H9 (cell line): Measurements from ENCODE around the gene ARL11. TPM values are rescaled to one million over a fixed set of nuclear protein-coding genes. Genes with fewer than 3 reads are reported as not detected.

Source experiments
- DNase-seq: peaks from one replicate; pipeline ENCODE4 v3.0.0-alpha.2; 2017
- H2AFZ ChIP-seq: one replicate; pipeline ENCODE4 v1.6.1; 2013; ENCODE audit warnings: mild to moderate bottlenecking, low read length, control low read depth, moderate library complexity
- H2AK5ac ChIP-seq: 2 replicates; pipeline ENCODE4 v1.6.1; 2013; ENCODE audit warnings: low read length, control low read depth, mixed read lengths; ENCODE audit not compliant: insufficient read length
- H2BK120ac ChIP-seq: one replicate; pipeline ENCODE4 v1.6.1; 2013; ENCODE audit warnings: low read depth, mild to moderate bottlenecking, low read length, control low read depth, inconsistent platforms; ENCODE audit not compliant: poor library complexity, severe bottlenecking
- H2BK12ac ChIP-seq: 2 replicates; pipeline ENCODE4 v1.6.1; 2013; ENCODE audit warnings: low read length, control low read depth, mixed read lengths, low read depth; ENCODE audit not compliant: insufficient read length
- H2BK15ac ChIP-seq: 2 replicates; pipeline ENCODE4 v1.6.1; 2013; ENCODE audit warnings: low read depth, low read length, control low read depth
- H2BK20ac ChIP-seq: one replicate; pipeline ENCODE4 v1.6.1; 2013; ENCODE audit warnings: low read depth, mild to moderate bottlenecking, low read length, control low read depth, inconsistent platforms; ENCODE audit not compliant: poor library complexity, severe bottlenecking
- H2BK5ac ChIP-seq: 2 replicates; pipeline ENCODE4 v1.6.1; 2013; ENCODE audit warnings: low read length, control low read depth, mixed read lengths; ENCODE audit not compliant: insufficient read length
- H3K14ac ChIP-seq: 2 replicates; pipeline ENCODE4 v1.6.1; 2013; ENCODE audit warnings: low read length, control low read depth; ENCODE audit not compliant: insufficient read depth
- H3K18ac ChIP-seq: 2 replicates; pipeline ENCODE4 v1.6.1; 2013; ENCODE audit warnings: low read depth, mild to moderate bottlenecking, mixed read lengths, low read length, control low read depth; ENCODE audit not compliant: insufficient read length
- H3K23ac ChIP-seq: 2 replicates; pipeline ENCODE4 v1.6.1; 2013; ENCODE audit warnings: low read length, control low read depth, mixed read lengths, low read depth; ENCODE audit not compliant: insufficient read length
- H3K23me2 ChIP-seq: 2 replicates; pipeline ENCODE4 v1.6.1; 2013; ENCODE audit warnings: low read depth, mild to moderate bottlenecking, mixed read lengths, low read length, control low read depth; ENCODE audit not compliant: insufficient read length, poor library complexity, severe bottlenecking
- H3K27ac ChIP-seq: 2 replicates; pipeline ENCODE4 v1.5.1; 2013; ENCODE audit warnings: low read length, control low read depth, mixed read lengths, low read depth; ENCODE audit not compliant: insufficient read length
- H3K27me3 ChIP-seq: 2 replicates; pipeline ENCODE4 v1.6.1; 2013; ENCODE audit warnings: low read length, control low read depth, inconsistent platforms; ENCODE audit not compliant: insufficient read depth
- H3K4ac ChIP-seq: 2 replicates; pipeline ENCODE4 v1.6.1; 2013; ENCODE audit warnings: low read depth, mild to moderate bottlenecking, control low read depth, inconsistent platforms, low read length, moderate library complexity
- H3K4me1 ChIP-seq: 2 replicates; pipeline ENCODE4 v1.6.1; 2013; ENCODE audit warnings: low read length, control low read depth, inconsistent platforms; ENCODE audit not compliant: insufficient read depth
- H3K4me2 ChIP-seq: 2 replicates; pipeline ENCODE4 v1.6.1; 2013; ENCODE audit warnings: low read length, control low read depth, mixed read lengths; ENCODE audit not compliant: insufficient read length, insufficient read depth
- H3K56ac ChIP-seq: 2 replicates; pipeline ENCODE4 v1.6.1; 2013; ENCODE audit warnings: low read depth, mild to moderate bottlenecking, mixed read lengths, low read length, control low read depth; ENCODE audit not compliant: insufficient read length
- H3K79me1 ChIP-seq: 2 replicates; pipeline ENCODE4 v1.6.1; 2013; ENCODE audit warnings: low read depth, mild to moderate bottlenecking, moderate library complexity, low read length, control low read depth, inconsistent platforms; ENCODE audit not compliant: insufficient read depth, poor library complexity, severe bottlenecking
- H3K79me2 ChIP-seq: 2 replicates; pipeline ENCODE4 v1.6.1; 2013; ENCODE audit warnings: low read length, control low read depth, inconsistent platforms; ENCODE audit not compliant: insufficient read depth
- H3K9ac ChIP-seq: 2 replicates; pipeline ENCODE4 v1.6.1; 2013; ENCODE audit warnings: low read length, control low read depth, mixed read lengths; ENCODE audit not compliant: insufficient read length; ENCODE audit errors: extremely low read depth
- H3K9me3 ChIP-seq: one replicate; pipeline ENCODE4 v1.6.1; 2013; ENCODE audit warnings: low read depth, low read length, inconsistent platforms; ENCODE audit not compliant: control insufficient read depth
- H3T11ph ChIP-seq: one replicate; pipeline ENCODE4 v1.6.1; 2013; ENCODE audit warnings: mild to moderate bottlenecking, low read length, control low read depth, inconsistent platforms
- H4K20me1 ChIP-seq: one replicate; pipeline ENCODE4 v1.6.1; 2013; ENCODE audit not compliant: control insufficient read depth, insufficient read length, insufficient read depth
- H4K5ac ChIP-seq: 2 replicates; pipeline ENCODE4 v1.6.1; 2013; ENCODE audit warnings: low read depth, mild to moderate bottlenecking, mixed read lengths, low read length, control low read depth; ENCODE audit not compliant: insufficient read length
- H4K8ac ChIP-seq: replicated peaks from 2 replicates; pipeline ENCODE4 v1.6.1; 2013; ENCODE audit warnings: low read length, control low read depth, mixed read lengths, low read depth; ENCODE audit not compliant: insufficient read length
- H4K91ac ChIP-seq: 2 replicates; pipeline ENCODE4 v1.6.1; 2013; ENCODE audit warnings: low read depth, mild to moderate bottlenecking, moderate library complexity, mixed read lengths, low read length, control low read depth; ENCODE audit not compliant: insufficient read length
- H3K27ac Mint-ChIP-seq, 3 experiments: 2 replicates in 2 of 3; 3 replicates in 1 of 3; pipeline ENCODE4 v1.8.0; 2020 to 2021; ENCODE audit warnings: mixed read lengths in 3 of 3, mild to moderate bottlenecking in 1 of 3, moderate library complexity in 1 of 3
- H3K27me3 Mint-ChIP-seq: 2 replicates; pipeline ENCODE4 v1.8.0; 2021; ENCODE audit warnings: low read depth, mild to moderate bottlenecking, moderate library complexity, mixed read lengths
- H3K36me3 Mint-ChIP-seq, 3 experiments: 2 replicates in 2 of 3; 3 replicates in 1 of 3; pipeline ENCODE4 v1.8.0; 2020 to 2021; ENCODE audit warnings: low read depth in 3 of 3, mixed read lengths in 3 of 3; ENCODE audit not compliant: insufficient read depth in 1 of 3
- H3K4me1 Mint-ChIP-seq, 2 experiments: 2 replicates each; pipeline ENCODE4 v1.8.0; 2020; ENCODE audit warnings: mixed read lengths in 2 of 2
- H3K4me3 Mint-ChIP-seq, 2 experiments: 2 replicates in 1 of 2; 3 replicates in 1 of 2; pipeline ENCODE4 v1.8.0; 2020 to 2021; ENCODE audit warnings: mild to moderate bottlenecking in 2 of 2, mixed read lengths in 2 of 2, moderate library complexity in 1 of 2
- H3K9me3 Mint-ChIP-seq, 2 experiments: 2 replicates in 1 of 2; 3 replicates in 1 of 2; pipeline ENCODE4 v1.8.0; 2020; ENCODE audit warnings: mild to moderate bottlenecking in 2 of 2, mixed read lengths in 2 of 2, moderate library complexity in 1 of 2
- WGBS: extraction: QIAGEN DNeasy Blood & Tissue Kit; methylation state at CpG from one replicate; pipeline ENCODE4 v1.1.7; 2013; ENCODE audit warnings: missing lambda C conversion rate, low lambda C conversion rate, mixed read lengths; ENCODE audit not compliant: insufficient read length; ENCODE audit errors: extremely low coverage; 5-methylcytosine and 5-hydroxymethylcytosine counted together
- total RNA-seq: library from RNA; stranded (reverse); gene quantifications from 2 replicates; pipeline ENCODE4 v1.2.1, GENCODE V29; 2021
- TF ChIP-seq, protein P1 (sequence below): fragments of 200-600 bp; sonication (generic); conservative IDR thresholded peaks from 3 replicates; pipeline ENCODE4 v1.8.0; 2021; ENCODE audit warnings: antibody characterized with exemption, mild to moderate bottlenecking

The ARL11 gene
- total RNA-seq, 1 experiment from 2014 or later, result 0.42 TPM

GRCh38 chr13:49596221-49596620, 32.1 kb upstream of the ARL11 start:
- WGBS, result no CpG with 5 or more reads among the region's 2 CpGs
- Histone ChIP-seq H3K9ac (no peak overlapping the region), H2BK12ac (no peak overlapping the region), H2AK5ac (no peak overlapping the region), H4K8ac (no peak overlapping the region), H3K14ac (no peak overlapping the region), H3K4me2 (no peak overlapping the region), H2BK5ac (no peak overlapping the region), H3K23me2 (no peaks in the 10 kb centered on the region), H2BK120ac (no peak overlapping the region), H4K20me1 (no peaks in the 10 kb centered on the region), H3K56ac (no peak overlapping the region), H3T11ph (no peak overlapping the region), H3K18ac (no peak overlapping the region), H4K91ac (no peak overlapping the region), H3K4ac (no peak overlapping the region), H3K27me3 (no peaks in the 10 kb centered on the region), H3K79me1 (no peaks in the 10 kb centered on the region), H2BK20ac (no peak overlapping the region), H3K23ac (no peak overlapping the region), H3K27ac (no peak overlapping the region), H2AFZ (no peak overlapping the region), H3K79me2 (no peaks in the 10 kb centered on the region), H4K5ac (no peak overlapping the region), H3K9me3 (no peaks in the 10 kb centered on the region), H3K4me1 (no peaks in the 10 kb centered on the region), H2BK15ac (no peak overlapping the region)
- TF ChIP-seq, protein P1, sequence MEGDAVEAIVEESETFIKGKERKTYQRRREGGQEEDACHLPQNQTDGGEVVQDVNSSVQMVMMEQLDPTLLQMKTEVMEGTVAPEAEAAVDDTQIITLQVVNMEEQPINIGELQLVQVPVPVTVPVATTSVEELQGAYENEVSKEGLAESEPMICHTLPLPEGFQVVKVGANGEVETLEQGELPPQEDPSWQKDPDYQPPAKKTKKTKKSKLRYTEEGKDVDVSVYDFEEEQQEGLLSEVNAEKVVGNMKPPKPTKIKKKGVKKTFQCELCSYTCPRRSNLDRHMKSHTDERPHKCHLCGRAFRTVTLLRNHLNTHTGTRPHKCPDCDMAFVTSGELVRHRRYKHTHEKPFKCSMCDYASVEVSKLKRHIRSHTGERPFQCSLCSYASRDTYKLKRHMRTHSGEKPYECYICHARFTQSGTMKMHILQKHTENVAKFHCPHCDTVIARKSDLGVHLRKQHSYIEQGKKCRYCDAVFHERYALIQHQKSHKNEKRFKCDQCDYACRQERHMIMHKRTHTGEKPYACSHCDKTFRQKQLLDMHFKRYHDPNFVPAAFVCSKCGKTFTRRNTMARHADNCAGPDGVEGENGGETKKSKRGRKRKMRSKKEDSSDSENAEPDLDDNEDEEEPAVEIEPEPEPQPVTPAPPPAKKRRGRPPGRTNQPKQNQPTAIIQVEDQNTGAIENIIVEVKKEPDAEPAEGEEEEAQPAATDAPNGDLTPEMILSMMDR, result no peak
- DNase-seq, result no peak
- H3K4me1 Mint-ChIP-seq, result peaks cover 3 to 4% of the 10 kb centered on the region in 2 experiments; a peak in 1 of 4 replicates
- H3K27me3 Mint-ChIP-seq, result peaks cover 3% of the 10 kb centered on the region
- H3K9me3 Mint-ChIP-seq, result peaks cover 10 to 13% of the 10 kb centered on the region in 2 experiments; a peak in 4 of 5 replicates
- H3K27ac Mint-ChIP-seq, result no peak overlapping the region
- H3K4me3 Mint-ChIP-seq, result no peak overlapping the region
- H3K36me3 Mint-ChIP-seq, result peaks cover 0 to 6% (median 2%) of the 10 kb centered on the region in 3 experiments; a peak in 3 of 7 replicates
